ENCODE results near the gene LRRC66. TPM values are rescaled to one million over a fixed set of nuclear protein-coding genes. Genes with fewer than 3 reads are reported as not detected.

The LRRC66 gene
- total RNA-seq, 1 experiment from 2014 or later = not detected

DNA sequence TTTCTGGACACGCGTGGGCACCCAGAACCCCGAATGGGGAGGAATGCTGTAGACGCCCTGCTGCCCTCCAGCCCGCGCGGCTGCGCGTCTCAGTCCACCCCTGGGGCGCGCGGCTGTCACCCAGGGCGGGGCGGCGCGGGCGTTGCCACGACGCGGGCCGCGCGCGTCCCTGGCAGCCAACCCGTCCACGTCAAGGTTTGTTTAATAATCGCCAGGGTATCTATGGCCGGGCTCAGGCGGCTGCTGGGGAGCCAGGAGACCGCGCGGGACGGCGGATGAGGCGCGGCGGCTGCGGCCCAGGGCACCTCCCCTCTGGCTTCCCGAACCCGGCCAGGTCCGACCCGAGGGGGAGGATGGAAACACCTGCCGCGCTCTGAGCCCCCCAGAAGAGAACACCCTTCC lies 31.1 kb upstream of the LRRC66 start, which contains the start of gene SPATA18:
SPATA18 (plus strand) TSS at position 92 of the 402 bp plus-strand sequence. CDS start 401 bp downstream, outside the sequence.
- no peak within 1 kb of the TSS for H2AK5ac ChIP-seq (ENCODE audit: insufficient read length, low read length)
- H2BK20ac ChIP-seq (ENCODE audit: low read depth, low read length, poor library complexity, severe bottlenecking) = no peak within 1 kb of the TSS
- Mint-ChIP-seq H3K9me3 (peaks cover 13 to 14% of the 10 kb centered on the region in 2 experiments), H3K4me1 (peaks cover 19 to 34% of the 10 kb centered on the region in 2 experiments), H3K27me3 (ENCODE audit: low read depth) (peaks cover 22% of the 10 kb centered on the region), H3K36me3 (ENCODE audit: insufficient read depth in 1 of 3, low read depth in 3 of 3) (peaks cover 7 to 9% (median 8%) of the 10 kb centered on the region in 3 experiments; a peak in 6 of 7 replicates), H3K27ac (peak within 1 kb of the TSS in 1 of 3 experiments; percentile 97; a peak in 2 of 7 replicates), H3K4me3 (peak within 1 kb of the TSS; percentile 82 to 85)
- no peak within 1 kb of the TSS for H2BK15ac ChIP-seq (ENCODE audit: low read depth, low read length)
- H3K79me1 ChIP-seq (ENCODE audit: insufficient read depth, low read depth, low read length, poor library complexity, severe bottlenecking) = no peaks in the 10 kb centered on the region
- H3K27ac ChIP-seq (ENCODE audit: insufficient read length, low read depth, low read length) = no peak within 1 kb of the TSS
- no peak within 1 kb of the TSS for H3K56ac ChIP-seq (ENCODE audit: insufficient read length, low read depth, low read length)
- no peaks in the 10 kb centered on the region for H3K79me2 ChIP-seq (ENCODE audit: insufficient read depth, low read length)
- WGBS (ENCODE audit: extremely low coverage, insufficient read length, low lambda C conversion rate) = no CpG with 5 or more reads among the region's 44 CpGs
- peaks cover 10% of the 10 kb centered on the region for H3K23me2 ChIP-seq (ENCODE audit: insufficient read length, low read depth, low read length, poor library complexity, severe bottlenecking)
- no peaks in the 10 kb centered on the region for H3K4me1 ChIP-seq (ENCODE audit: insufficient read depth, low read length)
- H3K14ac ChIP-seq (ENCODE audit: insufficient read depth, low read length) = peak within 1 kb of the TSS; percentile 80; the same call in 1 of the 2 replicates
- peak within 1 kb of the TSS; percentile 64 for H3K4me2 ChIP-seq (ENCODE audit: insufficient read depth, insufficient read length, low read length)
- H3K9me3 ChIP-seq (ENCODE audit: control insufficient read depth, low read depth, low read length) = no peaks in the 10 kb centered on the region
- no peak within 1 kb of the TSS for H3K23ac ChIP-seq (ENCODE audit: insufficient read length, low read depth, low read length)
- no peak within 1 kb of the TSS for H2BK120ac ChIP-seq (ENCODE audit: low read depth, low read length, poor library complexity, severe bottlenecking)
- H3K27me3 ChIP-seq (ENCODE audit: insufficient read depth, low read length) = no peaks in the 10 kb centered on the region; the same call in 1 of the 2 replicates
- peak within 1 kb of the TSS; percentile 57 for H2AFZ ChIP-seq (ENCODE audit: low read length)
- H4K91ac ChIP-seq (ENCODE audit: insufficient read length, low read depth, low read length) = no peak within 1 kb of the TSS
- peak within 1 kb of the TSS; percentile 71 for H3K18ac ChIP-seq (ENCODE audit: insufficient read length, low read depth, low read length)
- TF ChIP-seq, protein P1, sequence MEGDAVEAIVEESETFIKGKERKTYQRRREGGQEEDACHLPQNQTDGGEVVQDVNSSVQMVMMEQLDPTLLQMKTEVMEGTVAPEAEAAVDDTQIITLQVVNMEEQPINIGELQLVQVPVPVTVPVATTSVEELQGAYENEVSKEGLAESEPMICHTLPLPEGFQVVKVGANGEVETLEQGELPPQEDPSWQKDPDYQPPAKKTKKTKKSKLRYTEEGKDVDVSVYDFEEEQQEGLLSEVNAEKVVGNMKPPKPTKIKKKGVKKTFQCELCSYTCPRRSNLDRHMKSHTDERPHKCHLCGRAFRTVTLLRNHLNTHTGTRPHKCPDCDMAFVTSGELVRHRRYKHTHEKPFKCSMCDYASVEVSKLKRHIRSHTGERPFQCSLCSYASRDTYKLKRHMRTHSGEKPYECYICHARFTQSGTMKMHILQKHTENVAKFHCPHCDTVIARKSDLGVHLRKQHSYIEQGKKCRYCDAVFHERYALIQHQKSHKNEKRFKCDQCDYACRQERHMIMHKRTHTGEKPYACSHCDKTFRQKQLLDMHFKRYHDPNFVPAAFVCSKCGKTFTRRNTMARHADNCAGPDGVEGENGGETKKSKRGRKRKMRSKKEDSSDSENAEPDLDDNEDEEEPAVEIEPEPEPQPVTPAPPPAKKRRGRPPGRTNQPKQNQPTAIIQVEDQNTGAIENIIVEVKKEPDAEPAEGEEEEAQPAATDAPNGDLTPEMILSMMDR (conservative IDR thresholded peaks at IDR 0.05) = no peak
- H4K20me1 ChIP-seq (ENCODE audit: control insufficient read depth, insufficient read depth, insufficient read length) = no peaks in the 10 kb centered on the region
- H3K4ac ChIP-seq (ENCODE audit: low read depth, low read length) = no peak within 1 kb of the TSS
- peak within 1 kb of the TSS; percentile 21 for H3K9ac ChIP-seq (ENCODE audit: extremely low read depth, insufficient read length, low read length)
- H4K5ac ChIP-seq (ENCODE audit: insufficient read length, low read depth, low read length) = no peak within 1 kb of the TSS
- H4K8ac ChIP-seq (replicated peaks; ENCODE audit: insufficient read length, low read depth, low read length) = no peak within 1 kb of the TSS
- no peak within 1 kb of the TSS for H2BK12ac ChIP-seq (ENCODE audit: insufficient read length, low read depth, low read length)
- H3T11ph ChIP-seq (ENCODE audit: low read length) = no peak within 1 kb of the TSS
- H2BK5ac ChIP-seq (ENCODE audit: insufficient read length, low read length) = no peak within 1 kb of the TSS
- peak; percentile 28 for DNase-seq
